ENCODE data around the gene NCAN. TPM values are rescaled to one million over a fixed set of nuclear protein-coding genes. Genes with fewer than 3 reads are reported as not detected.

The NCAN gene
- total RNA-seq, 1 donor from 2014 or later, result not detected

DNA sequence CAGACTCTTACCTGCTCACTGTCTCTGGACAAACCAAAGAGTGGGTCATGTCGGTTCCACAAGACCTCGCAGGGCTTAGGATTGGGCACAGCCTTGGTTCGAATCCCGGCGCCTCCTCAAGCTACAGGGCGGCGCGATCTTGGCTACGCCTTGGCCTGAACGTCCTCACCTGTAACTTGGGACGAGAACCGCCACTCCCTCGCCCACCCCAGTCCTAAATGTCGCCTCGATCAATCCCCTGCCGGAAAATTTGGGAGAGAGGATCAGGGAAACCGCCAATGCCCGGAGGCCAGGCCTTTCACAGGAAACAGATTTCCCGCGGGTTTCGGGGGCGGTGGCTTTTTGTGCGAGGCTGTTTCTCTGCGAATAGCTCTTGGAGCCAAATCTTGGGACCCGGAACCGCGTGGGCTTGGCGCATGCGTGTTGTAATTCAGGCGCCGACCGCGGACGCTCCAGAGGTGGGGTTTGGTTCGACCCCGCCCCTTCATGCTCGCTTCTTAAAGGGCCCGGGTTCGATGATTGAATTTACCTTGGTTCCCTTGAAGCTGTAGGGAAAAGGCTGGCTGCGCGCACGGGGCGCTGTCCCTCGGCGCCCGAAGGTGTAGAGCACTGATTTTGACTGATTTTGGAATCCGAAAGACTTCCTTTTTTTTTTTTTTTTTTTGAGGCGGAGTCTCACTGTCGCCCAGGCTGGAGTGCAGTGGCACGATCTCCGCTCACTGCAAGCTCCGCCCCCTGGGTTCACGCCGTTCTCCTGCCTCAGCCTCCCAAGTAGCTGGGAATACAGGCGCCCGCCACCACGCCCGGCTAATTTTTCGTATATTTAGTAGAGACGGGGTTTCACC is 8.5 kb upstream of the NCAN start, which contains the start of gene NR2C2AP:
TSS of gene NR2C2AP (minus strand) at position 403 of the 845 bp plus-strand sequence. CDS start at position 49, 354 bp downstream.
- H3K27me3 ChIP-seq, result no peaks in the 10 kb centered on the region
- intact Hi-C loops (cut with DNase I), result no loop called here

DNA sequence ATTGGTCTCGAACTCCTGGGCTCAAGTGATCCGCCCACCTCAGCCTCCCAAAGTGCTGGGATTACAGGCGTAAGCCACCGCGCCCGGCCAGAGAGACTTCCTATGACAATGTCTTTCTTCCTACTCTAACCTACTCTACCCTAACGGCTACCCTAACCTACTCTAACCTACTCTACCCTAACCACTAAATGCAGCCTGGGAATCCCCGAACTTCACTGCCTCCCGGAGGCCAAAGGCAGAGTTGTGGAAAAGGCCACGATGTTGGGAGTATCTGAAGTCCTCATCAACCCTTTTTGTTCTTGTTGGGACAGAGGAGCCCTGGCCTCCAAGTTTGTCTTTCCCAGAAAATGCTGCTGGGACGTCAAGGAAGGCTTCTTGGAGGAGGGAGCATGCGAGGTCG is 7.6 kb upstream of the NCAN start:
- Histone ChIP-seq H3K4me3 (no peak overlapping the region), H3K9me3 (no peaks in the 10 kb centered on the region), H3K36me3 (peaks cover 3% of the 10 kb centered on the region), H3K4me1 (peaks cover 9% of the 10 kb centered on the region), H3K27ac (no peak overlapping the region), H3K27me3 (no peaks in the 10 kb centered on the region)
- DNase-seq (no peak), ATAC-seq (no peak)
- TF ChIP-seq, protein P1, sequence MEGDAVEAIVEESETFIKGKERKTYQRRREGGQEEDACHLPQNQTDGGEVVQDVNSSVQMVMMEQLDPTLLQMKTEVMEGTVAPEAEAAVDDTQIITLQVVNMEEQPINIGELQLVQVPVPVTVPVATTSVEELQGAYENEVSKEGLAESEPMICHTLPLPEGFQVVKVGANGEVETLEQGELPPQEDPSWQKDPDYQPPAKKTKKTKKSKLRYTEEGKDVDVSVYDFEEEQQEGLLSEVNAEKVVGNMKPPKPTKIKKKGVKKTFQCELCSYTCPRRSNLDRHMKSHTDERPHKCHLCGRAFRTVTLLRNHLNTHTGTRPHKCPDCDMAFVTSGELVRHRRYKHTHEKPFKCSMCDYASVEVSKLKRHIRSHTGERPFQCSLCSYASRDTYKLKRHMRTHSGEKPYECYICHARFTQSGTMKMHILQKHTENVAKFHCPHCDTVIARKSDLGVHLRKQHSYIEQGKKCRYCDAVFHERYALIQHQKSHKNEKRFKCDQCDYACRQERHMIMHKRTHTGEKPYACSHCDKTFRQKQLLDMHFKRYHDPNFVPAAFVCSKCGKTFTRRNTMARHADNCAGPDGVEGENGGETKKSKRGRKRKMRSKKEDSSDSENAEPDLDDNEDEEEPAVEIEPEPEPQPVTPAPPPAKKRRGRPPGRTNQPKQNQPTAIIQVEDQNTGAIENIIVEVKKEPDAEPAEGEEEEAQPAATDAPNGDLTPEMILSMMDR (IDR thresholded peaks at IDR 0.05), result no peak
- intact Hi-C loops (cut with DNase I), result no loop called here

More for the DNA sequence above, 8.5 kb upstream of the NCAN start, which contains the start of gene NR2C2AP:
- TF ChIP-seq, protein P1 (IDR thresholded peaks at IDR 0.05), result no peak
- ATAC-seq (peak; percentile 93), DNase-seq (peak; percentile 96)
- H3K4me3 ChIP-seq, result peak within 1 kb of the TSS; percentile 62
- H3K9me3 ChIP-seq, result no peaks in the 10 kb centered on the region
- peaks cover 9% of the 10 kb centered on the region for H3K4me1 ChIP-seq
- peak within 1 kb of the TSS; percentile 73 for H3K27ac ChIP-seq
- peaks cover 12% of the 10 kb centered on the region for H3K36me3 ChIP-seq

DNA sequence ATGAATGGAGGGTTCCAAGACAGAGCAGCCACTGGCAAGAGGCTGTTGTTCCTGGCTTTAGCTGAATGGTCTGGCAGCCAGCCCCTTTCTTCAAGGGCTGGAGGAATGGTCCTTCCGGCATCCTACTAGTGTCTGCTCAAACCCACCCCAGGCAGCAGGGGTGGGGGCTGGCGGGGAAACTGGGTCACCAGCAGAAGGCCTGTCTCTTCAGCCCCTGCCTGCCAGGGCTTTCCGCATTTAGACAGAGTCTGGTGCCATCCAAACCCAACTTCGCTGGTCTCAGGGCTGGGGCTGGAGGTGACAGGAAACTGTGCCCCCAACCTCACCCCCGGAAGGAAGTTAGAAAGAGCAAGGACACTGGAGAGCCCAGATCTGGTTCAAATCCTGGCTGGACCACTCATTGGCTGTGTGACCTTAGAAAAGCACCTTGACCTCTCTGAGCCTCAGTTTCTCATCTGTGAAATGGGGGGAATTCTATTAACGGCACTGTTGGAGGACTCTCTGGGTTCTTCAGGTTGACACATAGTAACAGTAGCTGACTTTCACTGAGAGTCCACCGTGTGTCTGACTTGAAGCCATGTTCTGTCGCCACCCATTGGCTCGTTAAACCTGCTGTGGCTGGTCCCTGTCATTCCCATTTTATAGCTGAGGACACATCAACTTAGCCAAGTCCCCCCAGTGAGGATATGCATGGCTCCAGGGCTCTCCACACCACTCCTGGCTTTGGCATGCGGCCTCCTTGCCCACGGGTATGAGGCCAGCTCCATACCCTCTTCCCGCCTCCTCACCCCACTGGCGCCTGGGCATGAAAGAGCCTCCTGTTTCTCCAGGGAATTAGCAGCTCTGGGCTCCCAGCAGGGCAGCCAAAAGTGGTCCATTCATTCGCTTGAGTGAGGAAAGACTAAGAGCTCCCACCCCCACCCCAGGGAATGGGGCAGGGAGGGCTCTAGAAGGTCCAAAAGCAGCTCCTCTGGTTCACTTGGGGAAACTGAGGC is 6.0 kb upstream of the NCAN start:
- intact Hi-C loops (cut with DNase I), result no loop called here
- Histone ChIP-seq H3K4me1 (peaks cover 9% of the 10 kb centered on the region), H3K4me3 (no peak overlapping the region), H3K9me3 (no peaks in the 10 kb centered on the region), H3K36me3 (no peaks in the 10 kb centered on the region), H3K27me3 (no peaks in the 10 kb centered on the region), H3K27ac (no peak overlapping the region)
- ATAC-seq (no peak), DNase-seq (no peak)
- TF ChIP-seq, protein P1 (IDR thresholded peaks at IDR 0.05), result no peak

DNA sequence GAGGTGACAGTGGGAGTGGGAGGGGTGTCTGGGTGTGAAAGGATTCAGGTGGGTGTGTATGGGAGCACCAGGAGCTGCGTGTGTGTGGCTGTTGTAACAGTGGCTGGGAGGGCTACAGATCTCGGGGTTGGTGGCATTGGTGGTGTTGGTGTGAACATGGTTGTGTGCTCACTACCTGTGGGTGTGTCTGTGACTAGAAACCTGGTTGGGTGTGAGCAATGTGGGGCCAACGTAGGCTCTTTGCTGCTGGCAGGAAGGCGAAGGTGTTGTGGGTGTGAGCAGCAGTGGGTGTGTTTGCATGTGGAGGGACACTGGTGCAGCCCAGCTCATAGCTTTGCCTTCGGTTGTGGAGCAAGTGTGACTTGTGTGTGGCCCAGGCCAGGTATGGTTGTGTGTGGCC is 4.8 kb upstream of the NCAN start:
- Histone ChIP-seq H3K27ac (no peak overlapping the region), H3K4me3 (no peak overlapping the region), H3K4me1 (peaks cover 9% of the 10 kb centered on the region), H3K36me3 (no peaks in the 10 kb centered on the region), H3K9me3 (no peaks in the 10 kb centered on the region), H3K27me3 (peaks cover 12% of the 10 kb centered on the region)
- ATAC-seq (no peak), DNase-seq (no peak)
- TF ChIP-seq, protein P1 (IDR thresholded peaks at IDR 0.05), result no peak
- intact Hi-C loops (cut with DNase I), result no loop called here

DNA sequence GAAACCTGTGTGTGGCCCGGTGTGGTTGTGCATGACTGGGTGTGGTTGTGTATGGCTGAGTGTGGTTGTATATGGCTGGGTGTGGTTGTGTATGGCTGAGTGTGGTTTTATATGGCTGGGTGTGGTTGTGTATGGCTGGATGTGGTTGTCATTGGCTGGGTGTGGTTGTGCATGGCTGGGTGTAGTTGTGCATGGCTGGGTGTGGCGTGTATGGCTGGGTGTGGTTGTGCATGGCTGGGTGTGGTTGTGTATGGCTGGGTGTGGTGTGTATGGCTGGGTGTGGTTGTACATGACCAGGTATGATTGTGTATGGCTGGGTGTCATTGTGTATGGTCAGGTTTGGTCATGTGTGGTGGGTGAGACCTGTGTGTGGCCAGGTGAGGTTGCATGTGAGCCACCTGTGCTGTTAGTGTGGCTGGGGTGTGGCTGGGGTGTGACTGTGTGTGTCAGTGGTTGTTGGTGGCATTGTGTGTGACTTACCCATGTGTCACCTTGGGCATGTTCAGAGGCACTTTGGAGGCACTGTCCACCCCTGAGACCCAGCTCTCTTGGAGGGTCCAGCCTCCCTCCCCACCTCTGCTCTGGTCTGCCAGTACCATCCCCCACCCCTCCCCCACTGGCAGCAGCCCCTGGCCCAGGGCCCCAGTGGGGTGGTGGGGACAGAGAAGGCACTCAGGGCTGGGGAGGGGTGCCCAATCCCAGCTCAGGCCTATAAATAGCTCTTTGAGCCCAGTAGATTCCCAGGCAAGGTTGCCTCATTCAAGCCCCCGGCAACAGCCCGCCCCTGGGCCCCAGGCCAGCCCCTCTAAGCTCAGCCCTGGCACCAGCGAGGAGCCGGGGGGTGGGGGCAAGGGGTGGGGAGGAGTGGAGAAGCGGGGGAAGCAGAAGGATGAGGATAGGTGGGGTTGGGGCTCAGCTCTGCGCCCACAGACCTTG is 3.9 kb upstream of the NCAN start:
- H3K4me1 ChIP-seq, result no peaks in the 10 kb centered on the region
- no peak for ATAC-seq
- no peaks in the 10 kb centered on the region for H3K36me3 ChIP-seq
- intact Hi-C loops (cut with DNase I), result no loop called here
- H3K9me3 ChIP-seq, result no peaks in the 10 kb centered on the region
- no peak overlapping the region for H3K27ac ChIP-seq
- peaks cover 21% of the 10 kb centered on the region for H3K27me3 ChIP-seq
- H3K4me3 ChIP-seq, result no peak overlapping the region
- TF ChIP-seq, protein P1 (IDR thresholded peaks at IDR 0.05), result no peak
- DNase-seq, result no peak

Data from upper lobe of right lung (tissue), 1 donor.